Esophagus muscularis mucosa (tissue), 4 donors: ENCODE measurements around the gene POU3F3. TPM values are rescaled to one million over a fixed set of nuclear protein-coding genes. Genes with fewer than 3 reads are reported as not detected.

Experiments used
- DNase-seq: peaks from one replicate; pipeline ENCODE4 v3.0.0-alpha.2; 2017; ENCODE audit errors: extremely low spot score
- H3K27ac ChIP-seq, 4 donors: fragments of 200-600 bp; sonication (generic); replicated peaks in 1 of 4; 1 replicate in 3 of 4; 2 replicates in 1 of 4; pipeline ENCODE4 v1.5.1; 2016 to 2019; ENCODE audit warnings: mild to moderate bottlenecking in 1 of 4
- H3K27me3 ChIP-seq, 4 donors: fragments of 200-600 bp; sonication (generic); one replicate each; pipeline versions ENCODE4 v1.5.1 to v1.6.0; 2016 to 2019
- H3K36me3 ChIP-seq, 4 donors: fragments of 200-600 bp; sonication (generic); one replicate each; pipeline ENCODE4 v1.5.1; 2016 to 2019
- H3K4me1 ChIP-seq, 4 donors: fragments of 200-600 bp; sonication (generic); one replicate each; pipeline ENCODE4 v1.5.1; 2016 to 2019
- H3K4me3 ChIP-seq, 4 donors: fragments of 200-600 bp; sonication (generic); 1 replicate in 2 of 4; 2 replicates in 2 of 4; pipeline ENCODE4 v1.5.1; 2016 to 2019; ENCODE audit warnings: mild to moderate bottlenecking in 4 of 4, moderate library complexity in 1 of 4
- H3K9me3 ChIP-seq, 4 donors: fragments of 200-600 bp; sonication (generic); 1 replicate in 3 of 4; 2 replicates in 1 of 4; pipeline ENCODE4 v1.5.1; 2016 to 2019
- CTCF ChIP-seq, 3 experiments: fragments of 200-600 bp in 2 of 3; fragments of 450-650 bp in 1 of 3; sonication (generic) in 2 of 3; IDR thresholded peaks; one replicate each; pipeline ENCODE4 v1.5.1; 2017 to 2019; ENCODE audit warnings: antibody characterized with exemption in 3 of 3, mild to moderate bottlenecking in 2 of 3, moderate library complexity in 1 of 3
- EP300 ChIP-seq: sonication (generic); formaldehyde crosslinking; IDR thresholded peaks from one replicate; pipeline ENCODE4 v1.6.1; 2017; ENCODE audit warnings: antibody characterized with exemption
- POLR2A ChIP-seq: fragments of 450-650 bp; IDR thresholded peaks from one replicate; pipeline ENCODE4 v1.6.1; 2017; ENCODE audit warnings: antibody characterized with exemption, moderate library complexity, mild to moderate bottlenecking, low read depth
- POLR2AphosphoS5 ChIP-seq, 2 donors: sonication (generic); formaldehyde crosslinking; IDR thresholded peaks; one replicate each; pipeline ENCODE4 v1.6.1; 2017; ENCODE audit warnings: antibody characterized with exemption in 2 of 2
- WGBS: methylation state at CpG from one replicate; pipeline ENCODE4 v1.1.5; 2018; 5-methylcytosine and 5-hydroxymethylcytosine counted together
- intact Hi-C: fragments of 100-400 bp; cut with DNase I; formaldehyde crosslinking; loops from one replicate; pipeline ENCODE4 v1.15.1; 2023
- total RNA-seq, 4 donors: library from RNA; depleted of rRNA; stranded (reverse); fragments of >200 nt; gene quantifications; one replicate each; pipeline versions ENCODE4 v1.1.0 to v1.2.1, GENCODE V29; 2016

Gene POU3F3
- total RNA-seq, 4 donors from 2014 or later: 0.11 TPM; not detected in 3

- no peaks in the 10 kb centered on the region for H3K9me3 ChIP-seq
- H3K36me3 ChIP-seq: no peaks in the 10 kb centered on the region
- H3K27me3 ChIP-seq: peaks cover 0 to 14% (median 0%) of the 10 kb centered on the region in 4 donors
- no peak for DNase-seq
- H3K4me1 ChIP-seq: no peaks in the 10 kb centered on the region
- intact Hi-C loops: no loop called here
- no peak overlapping the region for H3K27ac ChIP-seq
- WGBS: 92% methylated on average over 1 of the region's 1 CpG
- no peak overlapping the region for H3K4me3 ChIP-seq
- TF ChIP-seq CTCF (IDR thresholded peaks at IDR 0.05) (no peak), EP300 (no peak), POLR2AphosphoS5 (IDR thresholded peaks at IDR 0.05) (no peak), POLR2A (no peak)
Observed at GRCh38 chr2:104831742-104832141, 22.2 kb upstream of the POU3F3 start.

- H3K4me1 ChIP-seq: no peaks in the 10 kb centered on the region
- H3K36me3 ChIP-seq: no peaks in the 10 kb centered on the region
- DNase-seq: peak; percentile 77
- H3K4me3 ChIP-seq: no peak overlapping the region
- H3K27me3 ChIP-seq: peaks cover 0 to 15% (median 0%) of the 10 kb centered on the region in 4 donors
- WGBS: 87% methylated on average over 17 of the region's 17 CpGs
- TF ChIP-seq POLR2A (no peak), CTCF (IDR thresholded peaks at IDR 0.05) (no peak), EP300 (no peak), POLR2AphosphoS5 (IDR thresholded peaks at IDR 0.05) (no peak)
- intact Hi-C loops: no loop called here
- no peak overlapping the region for H3K27ac ChIP-seq
- no peaks in the 10 kb centered on the region for H3K9me3 ChIP-seq
Observed at GRCh38 chr2:104834431-104835153, 19.3 kb upstream of the POU3F3 start.

DNA sequence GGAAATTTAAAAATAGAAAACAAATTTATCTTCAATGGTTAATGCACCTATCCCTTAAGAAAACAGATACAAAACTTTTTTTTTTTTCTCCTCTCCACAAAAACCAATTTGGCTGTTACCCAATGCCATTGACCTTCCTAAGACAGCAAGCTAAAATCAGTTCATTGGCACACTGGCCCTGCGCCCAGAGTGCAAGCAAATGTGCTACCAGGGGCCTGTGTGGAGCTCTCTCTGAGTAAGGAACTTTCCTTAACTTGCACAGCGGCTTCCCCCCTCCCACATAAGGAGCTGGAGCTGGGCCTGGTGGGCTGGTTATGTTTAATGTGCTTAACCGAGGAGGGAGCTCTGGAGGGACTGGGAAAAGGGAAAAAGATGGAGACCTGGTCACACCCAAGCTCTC lies 17.6 kb upstream of the POU3F3 start:
- peak; percentile 72 for DNase-seq
- intact Hi-C loops: no loop called here
- H3K27me3 ChIP-seq: peaks cover 0 to 19% (median under 1%) of the 10 kb centered on the region in 4 donors
- WGBS: 66% methylated on average over 3 of the region's 3 CpGs
- no peak overlapping the region for H3K27ac ChIP-seq
- H3K4me1 ChIP-seq: no peaks in the 10 kb centered on the region
- H3K4me3 ChIP-seq: no peak overlapping the region
- H3K36me3 ChIP-seq: no peaks in the 10 kb centered on the region
- H3K9me3 ChIP-seq: no peaks in the 10 kb centered on the region
- TF ChIP-seq EP300 (no peak), CTCF (IDR thresholded peaks at IDR 0.05) (no peak), POLR2AphosphoS5 (IDR thresholded peaks at IDR 0.05) (no peak), POLR2A (no peak)

DNA sequence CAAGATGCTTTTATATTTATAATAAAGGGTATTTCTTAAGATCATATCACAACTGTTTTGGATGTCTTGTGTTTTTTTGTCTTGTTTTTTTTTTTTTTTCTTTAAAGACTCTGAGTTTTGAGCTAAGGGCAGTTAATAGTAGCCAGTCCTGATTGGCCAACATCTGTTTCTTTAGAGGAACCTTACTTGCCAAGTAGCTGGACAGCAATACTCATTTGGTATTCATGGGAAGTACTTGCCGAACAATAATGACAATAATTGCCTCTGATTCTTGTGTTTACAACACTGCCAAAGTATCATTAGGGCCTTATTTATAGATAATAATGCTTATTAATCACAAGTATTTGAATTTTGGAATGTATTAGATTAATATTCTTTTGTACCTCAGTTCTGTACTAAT lies 17.1 kb upstream of the POU3F3 start:
- no peaks in the 10 kb centered on the region for H3K36me3 ChIP-seq
- TF ChIP-seq EP300 (no peak), POLR2A (no peak), CTCF (IDR thresholded peaks at IDR 0.05) (no peak)
- 85% methylated on average over 1 of the region's 1 CpG for WGBS
- H3K4me3 ChIP-seq: no peak overlapping the region
- peaks cover 0 to 25% (median 3%) of the 10 kb centered on the region in 4 donors for H3K27me3 ChIP-seq
- H3K9me3 ChIP-seq: no peaks in the 10 kb centered on the region
- no peak overlapping the region for H3K27ac ChIP-seq
- no peak for DNase-seq
- H3K4me1 ChIP-seq: no peaks in the 10 kb centered on the region
- intact Hi-C loops: no loop called here

DNA sequence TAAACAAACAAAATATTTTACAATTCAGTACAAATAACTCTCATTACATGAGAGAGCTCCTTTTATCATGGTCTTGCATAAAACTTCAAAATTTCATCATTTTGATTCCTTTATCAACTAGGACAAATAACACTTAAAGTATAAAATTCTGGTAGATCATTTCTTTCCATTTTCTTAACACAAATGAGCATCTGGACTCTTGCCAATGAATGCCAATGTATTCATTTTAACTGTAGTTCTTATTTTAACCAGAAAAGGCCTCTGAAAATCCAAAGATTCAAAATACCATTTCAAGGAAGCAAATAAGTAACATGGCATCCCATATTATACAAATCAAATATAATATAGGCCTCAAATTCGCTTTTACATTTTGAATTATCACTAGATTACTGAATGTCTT lies 13.8 kb upstream of the POU3F3 start:
- intact Hi-C loops: no loop called here
- no peak overlapping the region for H3K27ac ChIP-seq
- H3K4me3 ChIP-seq: no peak overlapping the region
- H3K36me3 ChIP-seq: no peaks in the 10 kb centered on the region
- H3K4me1 ChIP-seq: peaks cover 9 to 29% (median 28%) of the 10 kb centered on the region in 4 donors
- WGBS: 88% methylated on average over 1 of the region's 1 CpG
- no peaks in the 10 kb centered on the region for H3K9me3 ChIP-seq
- DNase-seq: no peak
- peaks cover 0 to 50% (median 33%) of the 10 kb centered on the region in 4 donors for H3K27me3 ChIP-seq
- TF ChIP-seq POLR2A: no peak
